Vagina (tissue), 2 donors: Measurements from ENCODE around the gene ABCC8. TPM values are rescaled to one million over a fixed set of nuclear protein-coding genes. Genes with fewer than 3 reads are reported as not detected.
A peak's percentile ranks its signal among the peaks of the same experiment; 100 is the strongest.

ENCODE experiments used
- DNase-seq, 2 donors: peaks; one replicate each; pipeline ENCODE4 v3.0.0-alpha.2; 2017; ENCODE audit errors: extremely low spot score in 2 of 2
- H3K27ac ChIP-seq: fragments of 200-600 bp; sonication (generic); one replicate; pipeline ENCODE4 v1.5.1; 2019
- H3K27me3 ChIP-seq: fragments of 200-600 bp; sonication (generic); one replicate; pipeline ENCODE4 v1.5.1; 2019
- H3K36me3 ChIP-seq, 2 donors: fragments of 200-600 bp; sonication (generic); one replicate each; pipeline ENCODE4 v1.5.1; 2017 to 2019
- H3K4me1 ChIP-seq: fragments of 200-600 bp; sonication (generic); one replicate; pipeline ENCODE4 v1.5.1; 2019
- H3K4me3 ChIP-seq, 2 donors: fragments of 200-600 bp; sonication (generic); 1 replicate in 1 of 2; 2 replicates in 1 of 2; pipeline ENCODE4 v1.5.1; 2016 to 2019
- H3K9me3 ChIP-seq: fragments of 200-600 bp; sonication (generic); one replicate; pipeline ENCODE4 v1.5.1; 2019
- POLR2A ChIP-seq, 2 donors: fragments of 450-650 bp; IDR thresholded peaks; one replicate each; pipeline ENCODE4 v1.6.1; 2017; ENCODE audit warnings: antibody characterized with exemption in 2 of 2, mild to moderate bottlenecking in 2 of 2, moderate library complexity in 2 of 2
- POLR2AphosphoS5 ChIP-seq, 2 donors: sonication (generic); formaldehyde crosslinking; IDR thresholded peaks; one replicate each; pipeline ENCODE4 v1.9.0; 2017; ENCODE audit warnings: antibody characterized with exemption in 2 of 2, mild to moderate bottlenecking in 2 of 2, low read depth in 1 of 2; ENCODE audit not compliant: insufficient read depth in 1 of 2
- intact Hi-C: fragments of 100-400 bp; cut with DNase I; formaldehyde crosslinking; loops from one replicate; pipeline ENCODE4 v1.15.1; 2023
- total RNA-seq: library from RNA; depleted of rRNA; stranded (reverse); fragments of >200 nt; gene quantifications from one replicate; pipeline ENCODE4 v1.2.3, GENCODE V29; 2016
- TF ChIP-seq, protein P1 (sequence below), 3 experiments: fragments of 450-650 bp in 2 of 3; fragments of 200-600 bp in 1 of 3; sonication (generic) in 1 of 3; IDR thresholded peaks; one replicate each; pipeline ENCODE4 v1.5.1; 2017 to 2019; ENCODE audit warnings: antibody characterized with exemption in 3 of 3, mild to moderate bottlenecking in 2 of 3, moderate library complexity in 2 of 3

The ABCC8 gene
- total RNA-seq, 1 donor from 2014 or later, result 13.0 TPM

GRCh38 chr11:17384002-17384511, 92.6 kb downstream of the ABCC8 start:
- intact Hi-C loops, result loop anchor here (2.0 kb wide), 1 partner anchor 121 kb away; no protein-coding TSS in a partner anchor
- no peak for TF ChIP-seq POLR2AphosphoS5 (IDR thresholded peaks at IDR 0.05; ENCODE audit: insufficient read depth in 1 of 2, low read depth in 1 of 2)
- TF ChIP-seq, protein P1, sequence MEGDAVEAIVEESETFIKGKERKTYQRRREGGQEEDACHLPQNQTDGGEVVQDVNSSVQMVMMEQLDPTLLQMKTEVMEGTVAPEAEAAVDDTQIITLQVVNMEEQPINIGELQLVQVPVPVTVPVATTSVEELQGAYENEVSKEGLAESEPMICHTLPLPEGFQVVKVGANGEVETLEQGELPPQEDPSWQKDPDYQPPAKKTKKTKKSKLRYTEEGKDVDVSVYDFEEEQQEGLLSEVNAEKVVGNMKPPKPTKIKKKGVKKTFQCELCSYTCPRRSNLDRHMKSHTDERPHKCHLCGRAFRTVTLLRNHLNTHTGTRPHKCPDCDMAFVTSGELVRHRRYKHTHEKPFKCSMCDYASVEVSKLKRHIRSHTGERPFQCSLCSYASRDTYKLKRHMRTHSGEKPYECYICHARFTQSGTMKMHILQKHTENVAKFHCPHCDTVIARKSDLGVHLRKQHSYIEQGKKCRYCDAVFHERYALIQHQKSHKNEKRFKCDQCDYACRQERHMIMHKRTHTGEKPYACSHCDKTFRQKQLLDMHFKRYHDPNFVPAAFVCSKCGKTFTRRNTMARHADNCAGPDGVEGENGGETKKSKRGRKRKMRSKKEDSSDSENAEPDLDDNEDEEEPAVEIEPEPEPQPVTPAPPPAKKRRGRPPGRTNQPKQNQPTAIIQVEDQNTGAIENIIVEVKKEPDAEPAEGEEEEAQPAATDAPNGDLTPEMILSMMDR (IDR thresholded peaks at IDR 0.05), result peak; percentile 77 to 92 (median 87)
- no peak for DNase-seq

DNA sequence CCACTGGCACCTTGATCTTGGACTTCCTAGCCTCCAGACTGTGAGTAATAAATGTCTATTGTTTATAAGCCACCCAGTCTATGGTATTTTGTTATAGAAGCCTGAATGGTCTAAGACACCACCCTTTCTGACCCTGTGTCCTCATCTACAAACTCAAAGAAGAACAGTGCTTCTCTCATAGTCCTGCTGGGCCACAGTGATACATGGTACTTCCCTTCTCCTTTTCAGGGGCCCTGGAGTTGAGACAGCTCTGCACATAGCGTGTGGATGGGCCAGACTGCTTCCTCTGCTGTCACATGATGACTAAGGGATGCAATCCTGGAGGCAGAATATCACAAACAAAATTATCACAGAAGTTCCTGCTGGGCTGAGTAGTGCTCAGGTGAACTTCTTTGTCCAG, 93.2 kb downstream of the ABCC8 start:
- H3K27me3 ChIP-seq, result no peaks in the 10 kb centered on the region
- intact Hi-C loops, result no loop called here
- no peak overlapping the region for H3K4me3 ChIP-seq
- no peaks in the 10 kb centered on the region for H3K9me3 ChIP-seq
- H3K27ac ChIP-seq, result no peak overlapping the region
- no peaks in the 10 kb centered on the region for H3K36me3 ChIP-seq
- H3K4me1 ChIP-seq, result peaks cover 1% of the 10 kb centered on the region
- TF ChIP-seq POLR2A (IDR thresholded peaks at IDR 0.05) (no peak), POLR2AphosphoS5 (IDR thresholded peaks at IDR 0.05; ENCODE audit: insufficient read depth in 1 of 2, low read depth in 1 of 2) (no peak)
- TF ChIP-seq, protein P1 (IDR thresholded peaks at IDR 0.05), result no peak
- no peak for DNase-seq

More at GRCh38 chr11:17384002-17384511, 92.6 kb downstream of the ABCC8 start:
- no peak overlapping the region for H3K27ac ChIP-seq
- H3K4me1 ChIP-seq, result peaks cover 5% of the 10 kb centered on the region
- H3K9me3 ChIP-seq, result no peaks in the 10 kb centered on the region
- H3K27me3 ChIP-seq, result no peaks in the 10 kb centered on the region
- no peaks in the 10 kb centered on the region for H3K36me3 ChIP-seq
- H3K4me3 ChIP-seq, result no peak overlapping the region

GRCh38 chr11:17382046-17382728, 94.5 kb downstream of the ABCC8 start:
- no peaks in the 10 kb centered on the region for H3K27me3 ChIP-seq
- TF ChIP-seq POLR2AphosphoS5 (IDR thresholded peaks at IDR 0.05; ENCODE audit: insufficient read depth in 1 of 2, low read depth in 1 of 2) (no peak), POLR2A (IDR thresholded peaks at IDR 0.05) (no peak)
- TF ChIP-seq, protein P1 (IDR thresholded peaks at IDR 0.05), result no peak
- no peak overlapping the region for H3K4me3 ChIP-seq
- DNase-seq, result no peak
- H3K4me1 ChIP-seq, result no peaks in the 10 kb centered on the region
- no peaks in the 10 kb centered on the region for H3K9me3 ChIP-seq
- no peak overlapping the region for H3K27ac ChIP-seq
- no peaks in the 10 kb centered on the region for H3K36me3 ChIP-seq
- intact Hi-C loops, result no loop called here

GRCh38 chr11:17381156-17381555, 95.5 kb downstream of the ABCC8 start:
- Histone ChIP-seq H3K9me3 (no peaks in the 10 kb centered on the region), H3K36me3 (no peaks in the 10 kb centered on the region), H3K27me3 (no peaks in the 10 kb centered on the region), H3K4me3 (no peak overlapping the region), H3K27ac (no peak overlapping the region), H3K4me1 (no peaks in the 10 kb centered on the region)
- DNase-seq, result no peak
- intact Hi-C loops, result no loop called here
- TF ChIP-seq POLR2A (IDR thresholded peaks at IDR 0.05) (no peak), POLR2AphosphoS5 (IDR thresholded peaks at IDR 0.05; ENCODE audit: insufficient read depth in 1 of 2, low read depth in 1 of 2) (no peak)
- TF ChIP-seq, protein P1 (IDR thresholded peaks at IDR 0.05), result no peak
